M059J (cell line): ENCODE data around the gene ADAP1. TPM values are rescaled to one million over a fixed set of nuclear protein-coding genes. Genes with fewer than 3 reads are reported as not detected.
"Not testable (repeated sequence)": the region's sequence is repeated elsewhere in the genome, so short reads cannot be mapped to it uniquely, and the experiment has no call there.

Source experiments
- DNase-seq: peaks from one replicate; pipeline ENCODE4 v3.0.0-alpha.2; 2012; ENCODE audit warnings: low read depth
- total RNA-seq: library from RNA; depleted of rRNA; stranded (reverse); fragments of >200 nt; shearing (Covaris generic); gene quantifications from 2 replicates; pipeline ENCODE4 v1.2.3, GENCODE V29; 2014

ADAP1 gene
- total RNA-seq, 1 experiment from 2014 or later, result 0.84 TPM

GRCh38 chr7:974820-975681 is 20.6 kb upstream of the ADAP1 start, which contains the start of gene COX19:
COX19 (minus strand) TSS chr7:975549; CDS start chr7:975509, 40 bp downstream.
- peak; percentile 76 for DNase-seq

- peak; percentile 18 for DNase-seq
Observed at GRCh38 chr7:974172-974571, 19.7 kb upstream of the ADAP1 start.

GRCh38 chr7:973312-973711 is 18.8 kb upstream of the ADAP1 start:
- no peak for DNase-seq

- no peak for DNase-seq
Observed at GRCh38 chr7:972676-973309, 18.3 kb upstream of the ADAP1 start.

- DNase-seq, result no peak
Observed at GRCh38 chr7:972110-972509, 17.6 kb upstream of the ADAP1 start.

- DNase-seq, result no peak
Observed at GRCh38 chr7:970744-971143, 16.3 kb upstream of the ADAP1 start.

GRCh38 chr7:969403-969802 is 14.9 kb upstream of the ADAP1 start:
- DNase-seq, result no peak

GRCh38 chr7:968205-969105 is 14.0 kb upstream of the ADAP1 start:
- no peak for DNase-seq

- no peak for DNase-seq
Observed at GRCh38 chr7:967361-968082, 13.0 kb upstream of the ADAP1 start.

- DNase-seq, result no peak
Observed at GRCh38 chr7:966291-967069, 12.0 kb upstream of the ADAP1 start.

- peak; percentile 39 for DNase-seq
Observed at GRCh38 chr7:964401-965231, 10.1 kb upstream of the ADAP1 start.

GRCh38 chr7:963236-964078 is 9.0 kb upstream of the ADAP1 start:
- no peak for DNase-seq

- DNase-seq, result no peak
Observed at GRCh38 chr7:962401-963081, 8.1 kb upstream of the ADAP1 start.

GRCh38 chr7:961546-962400 is 7.3 kb upstream of the ADAP1 start:
- DNase-seq, result no peak

GRCh38 chr7:960972-961371 is 6.5 kb upstream of the ADAP1 start:
- not testable (repeated sequence) for DNase-seq

- no peak for DNase-seq
Observed at GRCh38 chr7:960269-960871, 5.9 kb upstream of the ADAP1 start.

GRCh38 chr7:959740-960139 is 5.3 kb upstream of the ADAP1 start:
- DNase-seq, result not testable (repeated sequence)
